H9 (cell line): ENCODE measurements around the gene SHTN1. TPM values are rescaled to one million over a fixed set of nuclear protein-coding genes. Genes with fewer than 3 reads are reported as not detected.

Experiments used
- DNase-seq: peaks from one replicate; pipeline ENCODE4 v3.0.0-alpha.2; 2017
- H2AFZ ChIP-seq: one replicate; pipeline ENCODE4 v1.6.1; 2013; ENCODE audit warnings: mild to moderate bottlenecking, low read length, control low read depth, moderate library complexity
- H2AK5ac ChIP-seq: 2 replicates; pipeline ENCODE4 v1.6.1; 2013; ENCODE audit warnings: low read length, control low read depth, mixed read lengths; ENCODE audit not compliant: insufficient read length
- H2BK120ac ChIP-seq: one replicate; pipeline ENCODE4 v1.6.1; 2013; ENCODE audit warnings: low read depth, mild to moderate bottlenecking, low read length, control low read depth, inconsistent platforms; ENCODE audit not compliant: poor library complexity, severe bottlenecking
- H2BK12ac ChIP-seq: 2 replicates; pipeline ENCODE4 v1.6.1; 2013; ENCODE audit warnings: low read length, control low read depth, mixed read lengths, low read depth; ENCODE audit not compliant: insufficient read length
- H2BK15ac ChIP-seq: 2 replicates; pipeline ENCODE4 v1.6.1; 2013; ENCODE audit warnings: low read depth, low read length, control low read depth
- H2BK20ac ChIP-seq: one replicate; pipeline ENCODE4 v1.6.1; 2013; ENCODE audit warnings: low read depth, mild to moderate bottlenecking, low read length, control low read depth, inconsistent platforms; ENCODE audit not compliant: poor library complexity, severe bottlenecking
- H2BK5ac ChIP-seq: 2 replicates; pipeline ENCODE4 v1.6.1; 2013; ENCODE audit warnings: low read length, control low read depth, mixed read lengths; ENCODE audit not compliant: insufficient read length
- H3K14ac ChIP-seq: 2 replicates; pipeline ENCODE4 v1.6.1; 2013; ENCODE audit warnings: low read length, control low read depth; ENCODE audit not compliant: insufficient read depth
- H3K18ac ChIP-seq: 2 replicates; pipeline ENCODE4 v1.6.1; 2013; ENCODE audit warnings: low read depth, mild to moderate bottlenecking, mixed read lengths, low read length, control low read depth; ENCODE audit not compliant: insufficient read length
- H3K23ac ChIP-seq: 2 replicates; pipeline ENCODE4 v1.6.1; 2013; ENCODE audit warnings: low read length, control low read depth, mixed read lengths, low read depth; ENCODE audit not compliant: insufficient read length
- H3K23me2 ChIP-seq: 2 replicates; pipeline ENCODE4 v1.6.1; 2013; ENCODE audit warnings: low read depth, mild to moderate bottlenecking, mixed read lengths, low read length, control low read depth; ENCODE audit not compliant: insufficient read length, poor library complexity, severe bottlenecking
- H3K27ac ChIP-seq: 2 replicates; pipeline ENCODE4 v1.5.1; 2013; ENCODE audit warnings: low read length, control low read depth, mixed read lengths, low read depth; ENCODE audit not compliant: insufficient read length
- H3K27me3 ChIP-seq: 2 replicates; pipeline ENCODE4 v1.6.1; 2013; ENCODE audit warnings: low read length, control low read depth, inconsistent platforms; ENCODE audit not compliant: insufficient read depth
- H3K4ac ChIP-seq: 2 replicates; pipeline ENCODE4 v1.6.1; 2013; ENCODE audit warnings: low read depth, mild to moderate bottlenecking, control low read depth, inconsistent platforms, low read length, moderate library complexity
- H3K4me1 ChIP-seq: 2 replicates; pipeline ENCODE4 v1.6.1; 2013; ENCODE audit warnings: low read length, control low read depth, inconsistent platforms; ENCODE audit not compliant: insufficient read depth
- H3K4me2 ChIP-seq: 2 replicates; pipeline ENCODE4 v1.6.1; 2013; ENCODE audit warnings: low read length, control low read depth, mixed read lengths; ENCODE audit not compliant: insufficient read length, insufficient read depth
- H3K56ac ChIP-seq: 2 replicates; pipeline ENCODE4 v1.6.1; 2013; ENCODE audit warnings: low read depth, mild to moderate bottlenecking, mixed read lengths, low read length, control low read depth; ENCODE audit not compliant: insufficient read length
- H3K79me1 ChIP-seq: 2 replicates; pipeline ENCODE4 v1.6.1; 2013; ENCODE audit warnings: low read depth, mild to moderate bottlenecking, moderate library complexity, low read length, control low read depth, inconsistent platforms; ENCODE audit not compliant: insufficient read depth, poor library complexity, severe bottlenecking
- H3K79me2 ChIP-seq: 2 replicates; pipeline ENCODE4 v1.6.1; 2013; ENCODE audit warnings: low read length, control low read depth, inconsistent platforms; ENCODE audit not compliant: insufficient read depth
- H3K9ac ChIP-seq: 2 replicates; pipeline ENCODE4 v1.6.1; 2013; ENCODE audit warnings: low read length, control low read depth, mixed read lengths; ENCODE audit not compliant: insufficient read length; ENCODE audit errors: extremely low read depth
- H3K9me3 ChIP-seq: one replicate; pipeline ENCODE4 v1.6.1; 2013; ENCODE audit warnings: low read depth, low read length, inconsistent platforms; ENCODE audit not compliant: control insufficient read depth
- H3T11ph ChIP-seq: one replicate; pipeline ENCODE4 v1.6.1; 2013; ENCODE audit warnings: mild to moderate bottlenecking, low read length, control low read depth, inconsistent platforms
- H4K20me1 ChIP-seq: one replicate; pipeline ENCODE4 v1.6.1; 2013; ENCODE audit not compliant: control insufficient read depth, insufficient read length, insufficient read depth
- H4K5ac ChIP-seq: 2 replicates; pipeline ENCODE4 v1.6.1; 2013; ENCODE audit warnings: low read depth, mild to moderate bottlenecking, mixed read lengths, low read length, control low read depth; ENCODE audit not compliant: insufficient read length
- H4K8ac ChIP-seq: replicated peaks from 2 replicates; pipeline ENCODE4 v1.6.1; 2013; ENCODE audit warnings: low read length, control low read depth, mixed read lengths, low read depth; ENCODE audit not compliant: insufficient read length
- H4K91ac ChIP-seq: 2 replicates; pipeline ENCODE4 v1.6.1; 2013; ENCODE audit warnings: low read depth, mild to moderate bottlenecking, moderate library complexity, mixed read lengths, low read length, control low read depth; ENCODE audit not compliant: insufficient read length
- H3K27ac Mint-ChIP-seq, 3 experiments: 2 replicates in 2 of 3; 3 replicates in 1 of 3; pipeline ENCODE4 v1.8.0; 2020 to 2021; ENCODE audit warnings: mixed read lengths in 3 of 3, mild to moderate bottlenecking in 1 of 3, moderate library complexity in 1 of 3
- H3K27me3 Mint-ChIP-seq: 2 replicates; pipeline ENCODE4 v1.8.0; 2021; ENCODE audit warnings: low read depth, mild to moderate bottlenecking, moderate library complexity, mixed read lengths
- H3K36me3 Mint-ChIP-seq, 3 experiments: 2 replicates in 2 of 3; 3 replicates in 1 of 3; pipeline ENCODE4 v1.8.0; 2020 to 2021; ENCODE audit warnings: low read depth in 3 of 3, mixed read lengths in 3 of 3; ENCODE audit not compliant: insufficient read depth in 1 of 3
- H3K4me1 Mint-ChIP-seq, 2 experiments: 2 replicates each; pipeline ENCODE4 v1.8.0; 2020; ENCODE audit warnings: mixed read lengths in 2 of 2
- H3K4me3 Mint-ChIP-seq, 2 experiments: 2 replicates in 1 of 2; 3 replicates in 1 of 2; pipeline ENCODE4 v1.8.0; 2020 to 2021; ENCODE audit warnings: mild to moderate bottlenecking in 2 of 2, mixed read lengths in 2 of 2, moderate library complexity in 1 of 2
- H3K9me3 Mint-ChIP-seq, 2 experiments: 2 replicates in 1 of 2; 3 replicates in 1 of 2; pipeline ENCODE4 v1.8.0; 2020; ENCODE audit warnings: mild to moderate bottlenecking in 2 of 2, mixed read lengths in 2 of 2, moderate library complexity in 1 of 2
- WGBS: extraction: QIAGEN DNeasy Blood & Tissue Kit; methylation state at CpG from one replicate; pipeline ENCODE4 v1.1.7; 2013; ENCODE audit warnings: missing lambda C conversion rate, low lambda C conversion rate, mixed read lengths; ENCODE audit not compliant: insufficient read length; ENCODE audit errors: extremely low coverage; 5-methylcytosine and 5-hydroxymethylcytosine counted together
- total RNA-seq: library from RNA; stranded (reverse); gene quantifications from 2 replicates; pipeline ENCODE4 v1.2.1, GENCODE V29; 2021
- TF ChIP-seq, protein P1 (sequence below): fragments of 200-600 bp; sonication (generic); conservative IDR thresholded peaks from 3 replicates; pipeline ENCODE4 v1.8.0; 2021; ENCODE audit warnings: antibody characterized with exemption, mild to moderate bottlenecking

SHTN1 gene
- total RNA-seq, 1 experiment from 2014 or later: 22.1 TPM

DNA sequence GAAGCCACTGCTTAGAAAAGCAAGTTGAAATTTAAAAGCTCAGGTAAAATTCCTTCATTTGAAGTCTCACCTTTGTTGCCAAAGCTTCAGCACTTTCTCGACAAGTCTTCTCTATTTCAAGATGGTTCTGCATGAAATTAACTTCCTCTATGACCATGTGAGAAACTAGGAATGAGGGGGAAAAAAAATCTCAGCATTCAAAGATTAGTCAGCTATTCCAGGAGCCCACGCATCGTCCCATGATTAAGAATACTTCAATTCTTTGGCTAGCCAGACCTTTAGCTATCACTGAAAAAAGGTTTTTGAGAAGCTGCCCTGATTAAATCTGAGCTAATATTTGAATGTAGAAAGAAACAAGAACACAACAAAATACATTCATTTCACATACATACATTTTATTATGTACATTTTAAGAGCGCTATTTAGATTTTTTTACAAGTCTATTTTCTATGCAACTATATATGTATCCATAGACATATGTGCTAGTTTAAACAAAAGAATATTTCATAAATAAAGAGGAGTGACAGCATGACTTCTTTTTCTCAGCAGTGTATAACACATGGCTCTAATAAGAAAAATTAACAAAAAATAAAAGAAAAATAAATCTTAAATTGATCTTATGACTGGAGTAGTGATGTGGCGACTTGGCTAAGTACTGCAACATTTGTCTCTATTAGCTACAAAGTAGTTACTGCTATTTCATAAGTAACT, 44.8 kb downstream of the SHTN1 start:
- H3K23me2 ChIP-seq: no peaks in the 10 kb centered on the region
- no peak overlapping the region for H2BK20ac ChIP-seq
- H3K4me1 ChIP-seq: no peaks in the 10 kb centered on the region
- H4K5ac ChIP-seq: no peak overlapping the region
- Mint-ChIP-seq H3K36me3 (peaks cover 0 to 4% (median 0%) of the 10 kb centered on the region in 3 experiments; a peak in 3 of 7 replicates), H3K4me3 (no peak overlapping the region), H3K27ac (peak overlapping the region in 1 of 3 experiments; percentile 59; a peak in 1 of 7 replicates), H3K4me1 (no peaks in the 10 kb centered on the region), H3K9me3 (no peaks in the 10 kb centered on the region), H3K27me3 (no peaks in the 10 kb centered on the region)
- H3K9ac ChIP-seq: no peak overlapping the region
- H3K9me3 ChIP-seq: no peaks in the 10 kb centered on the region
- WGBS: no CpG with 5 or more reads among the region's 5 CpGs
- H4K91ac ChIP-seq: no peak overlapping the region
- no peak overlapping the region for H3K4me2 ChIP-seq
- H3K79me2 ChIP-seq: no peaks in the 10 kb centered on the region
- no peak overlapping the region for H4K8ac ChIP-seq
- H3K27me3 ChIP-seq: no peaks in the 10 kb centered on the region
- H3T11ph ChIP-seq: no peak overlapping the region
- H3K4ac ChIP-seq: no peak overlapping the region
- H2BK15ac ChIP-seq: no peak overlapping the region
- no peak overlapping the region for H3K27ac ChIP-seq
- no peaks in the 10 kb centered on the region for H4K20me1 ChIP-seq
- H2BK120ac ChIP-seq: no peak overlapping the region
- H3K18ac ChIP-seq: no peak overlapping the region
- no peak overlapping the region for H3K23ac ChIP-seq
- no peak overlapping the region for H2BK12ac ChIP-seq
- H3K79me1 ChIP-seq: no peaks in the 10 kb centered on the region
- H2AK5ac ChIP-seq: no peak overlapping the region
- no peak overlapping the region for H2AFZ ChIP-seq
- DNase-seq: no peak
- H2BK5ac ChIP-seq: no peak overlapping the region
- H3K14ac ChIP-seq: no peak overlapping the region
- TF ChIP-seq, protein P1, sequence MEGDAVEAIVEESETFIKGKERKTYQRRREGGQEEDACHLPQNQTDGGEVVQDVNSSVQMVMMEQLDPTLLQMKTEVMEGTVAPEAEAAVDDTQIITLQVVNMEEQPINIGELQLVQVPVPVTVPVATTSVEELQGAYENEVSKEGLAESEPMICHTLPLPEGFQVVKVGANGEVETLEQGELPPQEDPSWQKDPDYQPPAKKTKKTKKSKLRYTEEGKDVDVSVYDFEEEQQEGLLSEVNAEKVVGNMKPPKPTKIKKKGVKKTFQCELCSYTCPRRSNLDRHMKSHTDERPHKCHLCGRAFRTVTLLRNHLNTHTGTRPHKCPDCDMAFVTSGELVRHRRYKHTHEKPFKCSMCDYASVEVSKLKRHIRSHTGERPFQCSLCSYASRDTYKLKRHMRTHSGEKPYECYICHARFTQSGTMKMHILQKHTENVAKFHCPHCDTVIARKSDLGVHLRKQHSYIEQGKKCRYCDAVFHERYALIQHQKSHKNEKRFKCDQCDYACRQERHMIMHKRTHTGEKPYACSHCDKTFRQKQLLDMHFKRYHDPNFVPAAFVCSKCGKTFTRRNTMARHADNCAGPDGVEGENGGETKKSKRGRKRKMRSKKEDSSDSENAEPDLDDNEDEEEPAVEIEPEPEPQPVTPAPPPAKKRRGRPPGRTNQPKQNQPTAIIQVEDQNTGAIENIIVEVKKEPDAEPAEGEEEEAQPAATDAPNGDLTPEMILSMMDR: no peak
- H3K56ac ChIP-seq: no peak overlapping the region
